ENCODE measurements around the gene SGK1.

- no peak for TF ChIP-seq CTCF (IDR thresholded peaks at IDR 0.05)
- TF ChIP-seq EP300 (IDR thresholded peaks at IDR 0.05): no peak
- no peak for TF ChIP-seq POLR2AphosphoS5 (IDR thresholded peaks at IDR 0.05)
- no peak for TF ChIP-seq POLR2A (IDR thresholded peaks at IDR 0.05)
Observed at GRCh38 chr6:134323698-134324097, 5.8 kb upstream of the SGK1 start.

Data from suprapubic skin (tissue), 4 donors.